HepG2 (cell line): ENCODE results near the gene C10orf90. TPM values are rescaled to one million over a fixed set of nuclear protein-coding genes. Genes with fewer than 3 reads are reported as not detected.

ENCODE experiments used
- ATAC-seq: fragments of 200-7000 bp; cut with Tn5 transposase; 3 replicates; pipeline ENCODE4 v1.9.1; 2020; ENCODE audit warnings: mild to moderate bottlenecking, moderate library complexity
- BruUV-seq: library from RNA; stranded (reverse); fragments of 400-500 nt; replicated peaks from 2 replicates; lab custom pipeline; 2021; lab: Mats Ljungman, UMichigan
- CTCF ChIA-PET: fragments of 300-600 bp; formaldehyde crosslinking; extraction: SDS; loops from one replicate; lab custom pipeline; 2021; ENCODE audit warnings: low total read pairs, inconsistent platforms, low intra/inter-chr PET ratio; lab: Yijun Ruan, JAX
- POLR2A ChIA-PET: fragments of 350-600 bp; sonication (Branson Sonifier 250); formaldehyde crosslinking; loops from one replicate; lab custom pipeline; 2020; ENCODE audit warnings: antibody characterized with exemption, inconsistent platforms; lab: Yijun Ruan, JAX
- DNase-seq: peaks from one replicate; pipeline ENCODE4 v3.0.0-alpha.2; 2015; ENCODE audit warnings: low spot score
- FAIRE-seq: peaks from 3 replicates; lab custom pipeline; 2011; peaks lifted over from hg19 to GRCh38; lab: Jason Lieb, UNC
- H2AFZ ChIP-seq: one replicate; pipeline ENCODE4 v1.6.1; 2011; ENCODE audit warnings: low read length, inconsistent platforms
- H3K27ac ChIP-seq: fragments of 300-600 bp; 3 replicates; pipeline ENCODE4 v1.8.0; 2011; ENCODE audit warnings: mixed run types, mild to moderate bottlenecking, mixed read lengths, low read length, inconsistent platforms; ENCODE audit not compliant: insufficient read depth; ENCODE audit errors: extremely low read length
- H3K27me3 ChIP-seq, 2 experiments: fragments of 200-600 bp in 1 of 2; 2 replicates in 1 of 2; 3 replicates in 1 of 2; pipeline versions ENCODE4 v1.6.0 to v1.8.0; 2011; ENCODE audit warnings: low read length in 2 of 2, mild to moderate bottlenecking in 2 of 2, moderate library complexity in 2 of 2, inconsistent platforms in 1 of 2; ENCODE audit not compliant: insufficient read depth in 2 of 2, control insufficient read depth in 1 of 2
- H3K36me3 ChIP-seq, 2 experiments: fragments of 200-600 bp in 1 of 2; replicated peaks in 1 of 2; 2 replicates in 1 of 2; 3 replicates in 1 of 2; pipeline versions ENCODE4 v1.5.1 to v1.8.0; 2011; ENCODE audit warnings: low read length in 2 of 2, inconsistent platforms in 1 of 2; ENCODE audit not compliant: insufficient read depth in 2 of 2, control insufficient read depth in 1 of 2
- H3K4me1 ChIP-seq: 2 replicates; pipeline ENCODE4 v1.5.1; 2012; ENCODE audit warnings: low read length, inconsistent platforms; ENCODE audit not compliant: insufficient read depth
- H3K4me2 ChIP-seq: 2 replicates; pipeline ENCODE4 v1.6.0; 2011; ENCODE audit warnings: low read depth, low read length, inconsistent platforms
- H3K4me3 ChIP-seq, 3 experiments: fragments of 200-600 bp in 1 of 3; sonication (generic), shearing (Covaris generic) in 1 of 3; replicated peaks in 1 of 3; 2 replicates each; pipeline ENCODE4 v1.5.1; 2011 to 2016; ENCODE audit warnings: low read length in 3 of 3, inconsistent platforms in 2 of 3, low read depth in 2 of 3, mild to moderate bottlenecking in 2 of 3, control low read depth in 1 of 3, mixed read lengths in 1 of 3; ENCODE audit not compliant: insufficient read depth in 1 of 3
- H3K79me2 ChIP-seq: one replicate; pipeline ENCODE4 v1.6.1; 2011; ENCODE audit warnings: low read length, inconsistent platforms; ENCODE audit not compliant: insufficient read depth
- H3K9ac ChIP-seq: 2 replicates; pipeline ENCODE4 v1.6.0; 2011; ENCODE audit warnings: mild to moderate bottlenecking, low read depth, low read length, inconsistent platforms; ENCODE audit not compliant: insufficient read depth
- H3K9me3 ChIP-seq: 2 replicates; pipeline ENCODE4 v1.5.1; 2012; ENCODE audit warnings: mild to moderate bottlenecking, low read length
- H4K20me1 ChIP-seq: 2 replicates; pipeline ENCODE4 v1.6.0; 2011; ENCODE audit warnings: inconsistent platforms, mild to moderate bottlenecking, low read length, moderate library complexity; ENCODE audit not compliant: insufficient read depth
- ARNT2 ChIP-seq: sonication (generic); formaldehyde crosslinking; IDR thresholded peaks from 2 replicates; pipeline ENCODE4 v1.8.0; 2022; ENCODE audit warnings: mild to moderate bottlenecking, low read depth, missing genetic modification reagents, moderate library complexity
- CHCHD3 ChIP-seq: sonication (generic); formaldehyde crosslinking; IDR thresholded peaks from 2 replicates; pipeline ENCODE4 v1.8.0; 2022; ENCODE audit warnings: mild to moderate bottlenecking, missing genetic modification reagents, moderate library complexity
- DDIT3 ChIP-seq: sonication (generic); formaldehyde crosslinking; IDR thresholded peaks from 2 replicates; pipeline ENCODE4 v1.4.0; 2020; ENCODE audit warnings: mild to moderate bottlenecking, missing genetic modification reagents
- NCOR1 ChIP-seq: fragments of 200-600 bp; sonication (generic); IDR thresholded peaks from 2 replicates; pipeline ENCODE4 v1.7.0; 2017; ENCODE audit warnings: antibody characterized with exemption, low read length, borderline replicate concordance
- RBM22 ChIP-seq: fragments of 200-400 bp; formaldehyde crosslinking; optimal IDR thresholded peaks from 2 replicates; pipeline ENCODE3; 2017; ENCODE audit warnings: mild to moderate bottlenecking, low read length, moderate library complexity
- ZNF558 ChIP-seq: sonication (generic); formaldehyde crosslinking; IDR thresholded peaks from 2 replicates; pipeline ENCODE4 v1.9.0; 2022; ENCODE audit warnings: mild to moderate bottlenecking, missing genetic modification reagents, borderline replicate concordance
- ZNF746 ChIP-seq: sonication (generic); formaldehyde crosslinking; IDR thresholded peaks from 2 replicates; pipeline ENCODE4 v1.8.0; 2022; ENCODE audit warnings: mild to moderate bottlenecking, missing genetic modification reagents
- ZNF790 ChIP-seq: sonication (generic); formaldehyde crosslinking; IDR thresholded peaks from 2 replicates; pipeline ENCODE4 v1.8.0; 2022; ENCODE audit warnings: missing genetic modification reagents, mild to moderate bottlenecking, borderline replicate concordance
- WGBS: methylation state at CpG from one replicate; pipeline ENCODE4 v1.1.6; 2017; ENCODE audit warnings: low lambda C conversion rate; 5-methylcytosine and 5-hydroxymethylcytosine counted together
- in situ Hi-C: cut with HindIII; loops from 2 replicates; pipeline ENCODE4 v1.10.0; 2017; ENCODE audit warnings: low pct_unique_long_range_greater_than_20kb; ENCODE audit not compliant: extremely low pct_ligation_motif_present
- intact Hi-C: fragments of 100-400 bp; cut with micrococcal nuclease; formaldehyde crosslinking; loops from one replicate; pipeline ENCODE4 v1.10.0; 2022; ENCODE audit not compliant: unreplicated experiment
- polyA plus RNA-seq, 8 experiments: library from polyadenylated mRNA; depleted of rRNA in 3 of 8; stranded (reverse) in 7 of 8; unstranded in 1 of 8; fragments of >200 nt; fragmentation: Illumina TruSeq in 4 of 8; extraction: Trizol in 4 of 8; gene quantifications; 2 replicates each; pipeline versions ENCODE4 v1.2.1 to v1.2.3, GENCODE V29; 2011 to 2016; ENCODE audit warnings: low read depth in 4 of 8, missing spikeins in 1 of 8, mixed read lengths in 1 of 8; ENCODE audit not compliant: insufficient read depth in 1 of 8
- total RNA-seq, 5 experiments: library from RNA; depleted of rRNA; stranded (reverse); fragments of >200 nt; fragmentation: Illumina TruSeq; extraction: Trizol; gene quantifications; 2 replicates each; pipeline ENCODE4 v1.2.3, GENCODE V29; 2016; ENCODE audit warnings: low read depth in 1 of 5

Gene C10orf90
- total and polyA plus RNA-seq, 2 of the 13 experiments (the other 11 are each of a cell fraction or from before 2014, with no cell fraction given): not detected

GRCh38 chr10:126520751-126521317 is 149.7 kb downstream of the C10orf90 start (continued):
- no peak for TF ChIP-seq ZNF746 (CRISPR knock-in tag)

- H3K4me1 ChIP-seq: peaks cover 7% of the 10 kb centered on the region; the same call in 1 of the 2 replicates
- 62% methylated on average over 7 of the region's 7 CpGs for WGBS
- intact Hi-C loops (no loop called here), in situ Hi-C loops (no loop called here)
- TF ChIP-seq ZNF558 (CRISPR knock-in tag) (no peak), DDIT3 (CRISPR knock-in tag) (no peak), NCOR1 (no peak), RBM22 (no peak), ZNF790 (no peak), CHCHD3 (CRISPR knock-in tag) (no peak), ARNT2 (CRISPR knock-in tag) (no peak)
- ATAC-seq (no peak), DNase-seq (no peak), FAIRE-seq (no peak)
- BruUV-seq: no TSS peak
- H3K79me2 ChIP-seq: no peaks in the 10 kb centered on the region
- CTCF ChIA-PET: no interaction called here
- no peaks in the 10 kb centered on the region for H3K9me3 ChIP-seq
- no peak overlapping the region for H2AFZ ChIP-seq
- H3K36me3 ChIP-seq: no peaks in the 10 kb centered on the region
- POLR2A ChIA-PET: no interaction called here
- H3K27me3 ChIP-seq: no peaks in the 10 kb centered on the region; a peak in 1 of 5 replicates
- H3K4me3 ChIP-seq: no peak overlapping the region
- H3K4me2 ChIP-seq: no peak overlapping the region
- no peak overlapping the region for H3K9ac ChIP-seq
- H4K20me1 ChIP-seq: no peaks in the 10 kb centered on the region
- H3K27ac ChIP-seq: no peak overlapping the region
Observed at GRCh38 chr10:126519992-126520391, 150.5 kb downstream of the C10orf90 start.
